ENCODE results near the gene MSANTD2.

Gene MSANTD2

GRCh38 chr11:124727474-124727873, 72.7 kb downstream of the MSANTD2 start:
- no peak for DNase-seq

GRCh38 chr11:124725719-124726105, 74.5 kb downstream of the MSANTD2 start:
- no peak for DNase-seq

GRCh38 chr11:124724979-124725718, 75.1 kb downstream of the MSANTD2 start:
- DNase-seq: no peak

- no peak for DNase-seq
These were observed 78.0 kb downstream of the MSANTD2 start for GRCh38 chr11:124722176-124722575.

- no peak for DNase-seq
These were observed 80.7 kb downstream of the MSANTD2 start for GRCh38 chr11:124719534-124719933.

- DNase-seq: no peak
These were observed 81.4 kb downstream of the MSANTD2 start for GRCh38 chr11:124718801-124719200.

- DNase-seq: no peak
These were observed 82.2 kb downstream of the MSANTD2 start for GRCh38 chr11:124717786-124718651.

- no peak for DNase-seq
These were observed 82.8 kb downstream of the MSANTD2 start for GRCh38 chr11:124717421-124717785.

GRCh38 chr11:124716591-124716990, 83.6 kb downstream of the MSANTD2 start:
- no peak for DNase-seq
